Activated CD8-positive, alpha-beta T cell treated with anti-CD3 and anti-CD28 coated beads for 36 hours (primary cell): ENCODE results near the gene CTNNA1. TPM values are rescaled to one million over a fixed set of nuclear protein-coding genes. Genes with fewer than 3 reads are reported as not detected.
"Not testable (repeated sequence)": the region's sequence is repeated elsewhere in the genome, so short reads cannot be mapped to it uniquely, and the experiment has no call there.

Experiments
- ATAC-seq: fragments of 200-7000 bp; cut with Tn5 transposase; one replicate; pipeline ENCODE4 v1.10.0; 2021; ENCODE audit warnings: mild to moderate bottlenecking, moderate library complexity
- CTCF ChIA-PET: fragments of 350-600 bp; sonication (Branson Sonifier 250); formaldehyde crosslinking; loops from one replicate; lab custom pipeline; 2021; ENCODE audit warnings: antibody characterized with exemption; lab: Charles Lee
- POLR2A ChIA-PET: fragments of 350-600 bp; sonication (Branson Sonifier 250); formaldehyde crosslinking; loops from one replicate; lab custom pipeline; 2021; ENCODE audit warnings: antibody characterized with exemption; lab: Charles Lee
- DNase-seq: peaks from one replicate; pipeline ENCODE4 v3.0.0-alpha.2; 2020
- H3K27ac Mint-ChIP-seq: one replicate; pipeline ENCODE4 v1.8.0; 2021; ENCODE audit warnings: mild to moderate bottlenecking, mixed read lengths
- H3K27me3 Mint-ChIP-seq: one replicate; pipeline ENCODE4 v1.8.0; 2021; ENCODE audit warnings: mixed read lengths
- H3K36me3 Mint-ChIP-seq: one replicate; pipeline ENCODE4 v1.8.0; 2021; ENCODE audit warnings: low read depth, mixed read lengths
- H3K4me1 Mint-ChIP-seq: one replicate; pipeline ENCODE4 v1.8.0; 2021; ENCODE audit warnings: low read depth, mixed read lengths
- H3K4me3 Mint-ChIP-seq: one replicate; pipeline ENCODE4 v1.8.0; 2021; ENCODE audit warnings: mild to moderate bottlenecking, moderate library complexity, mixed read lengths
- H3K9me3 Mint-ChIP-seq: one replicate; pipeline ENCODE4 v1.8.0; 2021; ENCODE audit warnings: mixed read lengths
- CTCF ChIP-seq: fragments of 200-600 bp; IDR thresholded peaks from one replicate; pipeline ENCODE4 v1.8.0; 2022; ENCODE audit warnings: antibody characterized with exemption, mild to moderate bottlenecking
- intact Hi-C: fragments of 100-400 bp; cut with micrococcal nuclease; formaldehyde crosslinking; loops from one replicate; pipeline ENCODE4 v1.10.0; 2022
- total RNA-seq, 2 experiments: library from RNA; stranded (reverse); gene quantifications; one replicate each; pipeline ENCODE4 v1.2.3, GENCODE V29; 2021

Gene CTNNA1
- 10 to 100 TPM; 77.3 to 85.6 TPM for total RNA-seq

GRCh38 chr5:138752951-138753793 is at the start of gene CTNNA1:
Gene CTNNA1 (plus strand): TSS chr5:138753425. CDS start chr5:138781925, 28,500 bp downstream.
- peaks cover 49% of the 10 kb centered on the region for H3K27me3 Mint-ChIP-seq

GRCh38 chr5:138703777-138704176 is 49.4 kb upstream of the CTNNA1 start:
- H3K27me3 Mint-ChIP-seq, result peaks cover 49% of the 10 kb centered on the region
- POLR2A ChIA-PET, result interaction anchor here (1.3 kb wide), 1 partner anchor 11 kb away, joined by 3 read pairs; no protein-coding TSS in a partner anchor

More at GRCh38 chr5:138752951-138753793, at the start of gene CTNNA1:
- intact Hi-C loops, result no loop called here
- DNase-seq (peak; percentile 49), ATAC-seq (peak; percentile 61)
- TF ChIP-seq CTCF, result no peak
- peaks cover 3% of the 10 kb centered on the region for H3K9me3 Mint-ChIP-seq
- ChIA-PET CTCF (interaction anchor here (1.1 kb wide), 1 partner anchor 519 kb away, joined by 3 read pairs; no protein-coding TSS in a partner anchor), POLR2A (interaction anchor here (1.0 kb wide), 1 partner anchor 96 kb away, joined by 4 read pairs; no protein-coding TSS in a partner anchor)
- peaks cover 13% of the 10 kb centered on the region for H3K36me3 Mint-ChIP-seq
- peaks cover 30% of the 10 kb centered on the region for H3K4me1 Mint-ChIP-seq
- H3K4me3 Mint-ChIP-seq, result peak within 1 kb of the TSS; percentile 77
- peak within 1 kb of the TSS; percentile 21 for H3K27ac Mint-ChIP-seq

GRCh38 chr5:138705007-138705406 is 48.2 kb upstream of the CTNNA1 start:
- Mint-ChIP-seq H3K4me1 (no peaks in the 10 kb centered on the region), H3K9me3 (no peaks in the 10 kb centered on the region), H3K27ac (no peak overlapping the region), H3K4me3 (no peak overlapping the region), H3K27me3 (peaks cover 46% of the 10 kb centered on the region), H3K36me3 (no peaks in the 10 kb centered on the region)
- TF ChIP-seq CTCF, result no peak
- POLR2A ChIA-PET, result interaction anchor here (1.3 kb wide), 1 partner anchor 10 kb away, joined by 3 read pairs; no protein-coding TSS in a partner anchor
- CTCF ChIA-PET, result interaction anchor here (2.2 kb wide), 1 partner anchor 126 kb away, joined by 6 read pairs; no protein-coding TSS in a partner anchor
- DNase-seq (no peak), ATAC-seq (no peak)
- intact Hi-C loops, result no loop called here

More at GRCh38 chr5:138703777-138704176, 49.4 kb upstream of the CTNNA1 start:
- DNase-seq, ATAC-seq, H3K27ac Mint-ChIP-seq, CTCF ChIA-PET, H3K4me1 Mint-ChIP-seq, H3K36me3 Mint-ChIP-seq, H3K4me3 Mint-ChIP-seq, H3K9me3 Mint-ChIP-seq, intact Hi-C loops: not testable (repeated sequence)

- intact Hi-C loops, result no loop called here
- CTCF ChIA-PET, result interaction anchor here (2.2 kb wide), 1 partner anchor 126 kb away, joined by 6 read pairs; no protein-coding TSS in a partner anchor
- H3K4me3 Mint-ChIP-seq, result no peak overlapping the region
- peaks cover 43% of the 10 kb centered on the region for H3K27me3 Mint-ChIP-seq
- ATAC-seq, result no peak
- H3K27ac Mint-ChIP-seq, result no peak overlapping the region
- H3K9me3 Mint-ChIP-seq, result no peaks in the 10 kb centered on the region
- H3K36me3 Mint-ChIP-seq, result no peaks in the 10 kb centered on the region
- DNase-seq, result no peak
- no peaks in the 10 kb centered on the region for H3K4me1 Mint-ChIP-seq
- POLR2A ChIA-PET, result no interaction called here
- no peak for TF ChIP-seq CTCF
Observed at GRCh38 chr5:138705567-138705966, 47.7 kb upstream of the CTNNA1 start.

- H3K36me3 Mint-ChIP-seq, result no peaks in the 10 kb centered on the region
- ATAC-seq, result no peak
- no peak overlapping the region for H3K27ac Mint-ChIP-seq
- peaks cover 41% of the 10 kb centered on the region for H3K27me3 Mint-ChIP-seq
- H3K4me1 Mint-ChIP-seq, result no peaks in the 10 kb centered on the region
- POLR2A ChIA-PET, result interaction anchor here (0.5 to 0.6 kb wide), 2 partner anchors 16 to 86 kb away, joined by 3 to 4 read pairs; no protein-coding TSS in a partner anchor
- DNase-seq, result no peak
- CTCF ChIA-PET, result interaction anchor here (2.2 kb wide), 1 partner anchor 128 kb away, joined by 6 read pairs; no protein-coding TSS in a partner anchor
- no peaks in the 10 kb centered on the region for H3K9me3 Mint-ChIP-seq
- no peak overlapping the region for H3K4me3 Mint-ChIP-seq
- intact Hi-C loops, result no loop called here
- TF ChIP-seq CTCF, result no peak
Observed at GRCh38 chr5:138706655-138707480, 46.4 kb upstream of the CTNNA1 start.
